ENCODE data around the gene PLA2G2C.

GRCh38 chr1:20139776-20140612 is 46.3 kb downstream of the PLA2G2C start:
- TF ChIP-seq, protein P1, sequence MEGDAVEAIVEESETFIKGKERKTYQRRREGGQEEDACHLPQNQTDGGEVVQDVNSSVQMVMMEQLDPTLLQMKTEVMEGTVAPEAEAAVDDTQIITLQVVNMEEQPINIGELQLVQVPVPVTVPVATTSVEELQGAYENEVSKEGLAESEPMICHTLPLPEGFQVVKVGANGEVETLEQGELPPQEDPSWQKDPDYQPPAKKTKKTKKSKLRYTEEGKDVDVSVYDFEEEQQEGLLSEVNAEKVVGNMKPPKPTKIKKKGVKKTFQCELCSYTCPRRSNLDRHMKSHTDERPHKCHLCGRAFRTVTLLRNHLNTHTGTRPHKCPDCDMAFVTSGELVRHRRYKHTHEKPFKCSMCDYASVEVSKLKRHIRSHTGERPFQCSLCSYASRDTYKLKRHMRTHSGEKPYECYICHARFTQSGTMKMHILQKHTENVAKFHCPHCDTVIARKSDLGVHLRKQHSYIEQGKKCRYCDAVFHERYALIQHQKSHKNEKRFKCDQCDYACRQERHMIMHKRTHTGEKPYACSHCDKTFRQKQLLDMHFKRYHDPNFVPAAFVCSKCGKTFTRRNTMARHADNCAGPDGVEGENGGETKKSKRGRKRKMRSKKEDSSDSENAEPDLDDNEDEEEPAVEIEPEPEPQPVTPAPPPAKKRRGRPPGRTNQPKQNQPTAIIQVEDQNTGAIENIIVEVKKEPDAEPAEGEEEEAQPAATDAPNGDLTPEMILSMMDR (IDR thresholded peaks at IDR 0.05): no peak
- TF ChIP-seq POLR2A (IDR thresholded peaks at IDR 0.05; ENCODE audit: low read depth): no peak
- TF ChIP-seq POLR2AphosphoS5 (IDR thresholded peaks at IDR 0.05): no peak
